Suppressor macrophage treated with lipopolysaccharide for 4 hours (primary cell): ENCODE data around the gene TFB2M.
"Not testable (repeated sequence)": the region's sequence is repeated elsewhere in the genome, so short reads cannot be mapped to it uniquely, and the experiment has no call there.

Experiments used
- DNase-seq: peaks from one replicate; pipeline ENCODE4 v3.0.0-alpha.2; 2020

Gene TFB2M

DNA sequence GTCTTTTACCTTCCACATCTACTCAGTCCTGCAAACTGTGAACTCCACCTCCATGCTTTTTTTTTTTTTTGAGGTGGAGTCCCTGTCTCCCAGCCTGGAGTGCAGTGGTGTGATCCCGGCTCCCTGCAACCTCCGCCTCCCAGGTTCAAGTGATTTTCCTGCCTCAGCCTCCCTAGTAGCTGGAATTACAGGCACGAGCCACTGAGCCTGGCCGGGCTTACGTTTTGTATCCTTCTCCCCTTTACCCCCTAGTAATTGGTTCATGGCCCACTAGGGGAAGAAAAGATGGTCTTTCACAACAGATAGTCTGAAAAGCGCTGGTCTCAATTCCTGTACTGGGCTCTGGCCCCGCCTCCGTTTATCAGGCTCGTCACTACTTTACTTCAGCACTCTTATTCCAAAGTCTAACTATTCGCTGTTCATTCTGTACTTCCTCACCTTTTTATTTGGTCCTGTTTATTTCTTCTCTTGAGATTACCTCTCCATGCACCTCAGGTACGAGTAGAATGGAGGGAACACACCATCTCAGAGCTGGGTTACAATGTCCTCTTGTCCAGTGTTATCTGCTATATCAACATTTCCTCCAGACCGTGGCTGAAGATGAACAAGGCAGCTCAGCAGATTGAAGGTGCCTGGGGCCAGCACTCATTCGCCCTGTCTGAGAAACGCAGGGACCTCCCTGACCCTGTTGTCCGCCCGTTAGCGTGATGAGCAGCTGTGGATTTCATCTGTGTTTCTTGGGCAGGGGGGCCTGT, 16.4 kb upstream of the TFB2M start:
- peak; percentile 35 for DNase-seq

DNA sequence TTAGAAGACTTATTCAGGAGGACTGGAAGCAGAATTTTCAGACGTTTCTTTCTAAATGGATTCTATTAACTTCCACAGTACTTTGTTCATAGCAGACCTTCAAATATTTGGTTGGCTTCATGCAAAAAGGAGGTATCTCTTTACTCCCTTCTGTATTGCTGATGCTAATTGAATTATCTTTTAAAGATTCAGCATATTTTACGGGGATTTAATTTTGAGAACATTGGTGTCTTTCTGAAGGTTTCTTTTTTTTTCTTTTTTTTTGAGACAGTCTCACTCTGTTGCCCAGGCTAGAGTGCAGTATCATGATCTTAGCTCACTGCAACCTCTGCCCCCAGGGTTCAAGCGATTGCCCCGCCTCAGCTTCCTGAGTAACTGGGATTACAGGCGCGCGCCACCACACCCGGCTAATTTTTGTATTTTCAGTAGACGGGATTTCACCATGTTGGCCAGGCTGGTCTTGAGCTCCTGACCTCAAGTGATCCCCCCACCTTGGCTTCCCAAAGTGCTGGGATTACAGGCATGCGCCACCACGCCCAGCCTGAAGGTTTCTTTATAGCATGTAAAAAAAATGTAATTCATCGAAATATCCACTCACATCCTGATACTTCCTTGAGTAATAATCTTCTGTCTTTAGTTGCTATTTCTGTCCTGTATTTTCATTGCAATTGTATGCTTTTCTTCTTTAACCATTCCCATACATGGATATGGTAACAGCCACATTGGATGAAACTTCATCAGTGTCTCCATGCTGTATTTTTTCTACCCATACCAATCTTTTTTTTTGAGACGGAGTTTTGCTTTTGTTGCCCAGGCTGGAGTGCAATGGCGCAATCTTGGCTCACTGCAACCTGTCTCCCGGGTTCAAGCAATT, 14.7 kb upstream of the TFB2M start:
- no peak for DNase-seq

DNA sequence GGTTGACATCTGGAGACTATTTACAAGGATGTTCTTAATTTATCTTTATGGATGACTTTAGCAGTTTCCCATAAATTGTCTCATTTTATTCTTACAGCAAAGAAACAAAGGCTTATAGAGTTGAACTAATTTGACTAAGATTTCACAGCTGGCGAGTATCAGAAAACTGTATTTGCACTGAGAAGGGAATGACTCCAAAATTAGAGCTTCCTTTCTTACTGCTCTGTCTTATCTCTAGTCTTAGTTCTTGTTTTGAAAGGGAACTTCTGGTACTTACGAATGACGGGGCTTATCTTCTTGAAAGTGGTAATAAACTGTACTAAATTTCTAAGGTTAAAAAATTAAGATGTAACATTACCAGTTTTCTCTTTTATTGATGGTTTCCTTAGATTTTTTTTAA, 13.8 kb upstream of the TFB2M start:
- no peak for DNase-seq

DNA sequence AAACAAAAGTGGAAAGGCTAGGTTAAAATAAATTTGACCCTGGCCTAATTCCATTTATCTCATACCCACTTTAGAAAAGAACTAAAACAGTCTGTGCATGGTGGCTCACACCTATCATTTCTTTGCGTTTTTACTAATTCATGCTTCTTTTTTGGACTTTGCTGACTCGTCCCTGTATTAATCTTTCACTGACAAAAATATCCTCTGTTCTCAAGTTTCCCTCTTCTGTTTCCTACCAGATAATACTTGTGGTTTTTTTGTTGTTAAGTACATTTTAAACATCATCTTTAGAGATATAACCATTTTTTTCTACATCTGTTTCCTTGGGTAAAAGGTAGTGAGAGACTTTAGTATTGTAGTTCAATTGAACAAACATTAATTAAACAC, 11.7 kb upstream of the TFB2M start:
- DNase-seq = no peak

DNA sequence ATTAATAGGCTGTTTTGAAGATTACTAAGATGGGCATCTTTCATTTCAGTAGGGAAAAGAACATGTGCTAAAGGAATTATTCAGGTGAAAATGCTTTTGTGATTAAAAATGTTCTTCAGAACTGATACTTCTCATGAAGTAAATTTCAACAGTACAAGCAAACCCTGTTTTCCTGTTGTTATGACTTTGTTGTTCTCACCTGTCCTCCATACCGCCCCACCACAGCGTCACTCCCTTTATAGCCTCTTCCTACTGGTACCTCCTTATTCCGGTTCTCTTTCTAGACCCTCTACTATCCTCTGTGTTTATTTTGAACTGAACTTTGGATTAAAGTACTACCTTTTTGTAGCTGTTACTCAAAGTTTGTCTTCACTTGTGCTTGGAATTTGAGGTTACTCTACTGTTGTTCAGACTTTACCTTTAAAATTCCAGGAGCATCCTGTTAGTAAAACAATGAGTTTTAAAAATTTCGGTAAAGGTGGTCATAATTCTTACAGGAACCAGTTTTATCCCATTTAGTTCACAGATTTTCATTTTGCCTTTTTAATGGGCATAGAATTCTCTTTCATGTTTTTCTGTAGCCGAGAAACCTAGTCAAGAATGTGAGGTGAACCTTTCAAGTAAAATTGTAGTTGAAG, 11.1 kb upstream of the TFB2M start:
- no peak for DNase-seq

DNA sequence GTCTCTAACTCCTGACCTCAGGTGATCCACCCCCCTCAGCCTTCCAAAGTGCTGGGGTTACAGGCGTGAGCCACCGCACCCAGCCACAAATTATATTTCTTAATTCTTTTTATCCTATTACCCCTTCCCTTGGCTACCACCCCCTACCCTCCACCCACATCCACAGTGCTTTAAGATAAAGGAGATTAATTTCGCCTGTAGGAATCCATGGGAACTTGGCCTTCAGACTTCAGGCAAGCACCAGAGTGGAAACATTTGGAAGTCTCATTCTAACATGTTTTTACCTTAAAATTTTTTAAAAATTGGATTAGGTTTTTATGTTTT, 10.6 kb upstream of the TFB2M start:
- no peak for DNase-seq

DNA sequence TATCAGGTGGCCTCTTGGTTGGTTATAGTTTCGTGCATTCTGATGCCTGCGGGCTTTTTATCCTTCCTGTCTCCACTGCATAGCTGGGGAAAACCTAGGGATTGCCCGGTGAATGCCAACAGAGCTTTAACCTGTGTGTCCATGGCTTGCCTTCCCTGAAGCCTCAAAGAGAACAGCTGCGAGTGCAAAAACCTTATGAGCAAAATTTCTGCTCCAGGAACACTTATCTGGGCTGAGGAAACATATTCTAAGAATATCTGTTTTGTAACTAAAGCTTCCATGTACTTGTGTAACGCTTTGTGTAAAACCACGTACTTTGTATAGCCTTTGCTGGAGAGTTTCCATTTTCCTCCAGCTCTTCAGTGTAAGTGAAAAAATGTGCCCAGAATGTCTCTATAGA, 7.4 kb upstream of the TFB2M start:
- DNase-seq = peak; percentile 43

DNA sequence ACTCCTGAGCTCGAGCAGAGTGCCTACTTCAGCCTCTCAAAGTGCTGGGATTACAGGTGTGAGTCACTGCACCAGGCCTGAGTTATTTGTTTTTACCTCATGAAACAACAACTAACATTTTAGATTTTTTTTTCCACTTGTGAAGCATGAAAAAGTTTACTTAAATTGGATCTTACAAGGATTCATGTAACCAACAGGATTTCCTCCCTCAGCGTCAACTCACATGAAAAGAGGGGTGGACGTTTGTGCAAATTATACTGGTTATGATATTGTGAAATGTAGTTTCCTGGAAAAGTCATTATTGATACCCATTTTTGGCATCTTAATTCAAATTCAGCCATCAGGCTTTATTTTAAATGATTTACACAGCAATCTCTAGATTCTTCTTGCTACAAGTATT, 6.7 kb upstream of the TFB2M start:
- no peak for DNase-seq

DNA sequence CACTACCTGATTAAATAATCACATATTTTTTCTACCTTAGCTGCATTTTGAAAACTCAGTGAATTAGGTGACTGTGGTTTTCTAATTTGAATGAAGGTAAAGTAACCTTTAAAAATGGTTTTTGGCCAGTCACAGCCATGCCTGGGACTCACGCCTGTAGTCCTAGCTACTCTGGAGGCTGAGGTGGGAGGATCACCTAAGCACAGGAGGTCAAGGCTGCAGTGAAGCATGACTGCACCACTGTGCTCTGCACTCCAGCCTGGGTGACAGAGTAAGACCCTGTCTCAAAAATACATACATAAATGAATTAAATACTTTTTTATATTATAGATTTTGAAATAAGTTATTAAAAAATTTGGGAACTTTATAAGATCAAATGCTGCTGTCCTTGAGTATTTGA, 5.9 kb upstream of the TFB2M start:
- no peak for DNase-seq

DNA sequence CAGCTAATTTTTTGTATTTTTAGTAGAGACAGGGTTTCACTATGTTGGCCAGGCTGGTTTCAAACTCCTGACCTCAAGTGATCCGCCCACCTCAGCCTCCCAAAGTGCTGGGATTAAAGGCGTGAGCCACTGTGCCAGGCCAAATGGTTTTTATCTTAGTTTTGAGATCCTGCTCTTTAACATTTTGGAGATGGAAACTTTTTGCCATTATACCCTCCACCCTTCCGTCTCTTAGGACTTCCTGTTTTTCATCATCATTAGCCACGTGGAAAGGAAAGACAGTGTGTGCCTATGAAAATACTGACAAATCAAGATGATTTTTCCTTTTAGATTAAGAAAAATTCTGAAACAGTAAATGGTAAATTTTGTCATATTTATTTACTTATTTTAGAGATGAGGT, 5.2 kb upstream of the TFB2M start:
- DNase-seq = peak; percentile 64

DNA sequence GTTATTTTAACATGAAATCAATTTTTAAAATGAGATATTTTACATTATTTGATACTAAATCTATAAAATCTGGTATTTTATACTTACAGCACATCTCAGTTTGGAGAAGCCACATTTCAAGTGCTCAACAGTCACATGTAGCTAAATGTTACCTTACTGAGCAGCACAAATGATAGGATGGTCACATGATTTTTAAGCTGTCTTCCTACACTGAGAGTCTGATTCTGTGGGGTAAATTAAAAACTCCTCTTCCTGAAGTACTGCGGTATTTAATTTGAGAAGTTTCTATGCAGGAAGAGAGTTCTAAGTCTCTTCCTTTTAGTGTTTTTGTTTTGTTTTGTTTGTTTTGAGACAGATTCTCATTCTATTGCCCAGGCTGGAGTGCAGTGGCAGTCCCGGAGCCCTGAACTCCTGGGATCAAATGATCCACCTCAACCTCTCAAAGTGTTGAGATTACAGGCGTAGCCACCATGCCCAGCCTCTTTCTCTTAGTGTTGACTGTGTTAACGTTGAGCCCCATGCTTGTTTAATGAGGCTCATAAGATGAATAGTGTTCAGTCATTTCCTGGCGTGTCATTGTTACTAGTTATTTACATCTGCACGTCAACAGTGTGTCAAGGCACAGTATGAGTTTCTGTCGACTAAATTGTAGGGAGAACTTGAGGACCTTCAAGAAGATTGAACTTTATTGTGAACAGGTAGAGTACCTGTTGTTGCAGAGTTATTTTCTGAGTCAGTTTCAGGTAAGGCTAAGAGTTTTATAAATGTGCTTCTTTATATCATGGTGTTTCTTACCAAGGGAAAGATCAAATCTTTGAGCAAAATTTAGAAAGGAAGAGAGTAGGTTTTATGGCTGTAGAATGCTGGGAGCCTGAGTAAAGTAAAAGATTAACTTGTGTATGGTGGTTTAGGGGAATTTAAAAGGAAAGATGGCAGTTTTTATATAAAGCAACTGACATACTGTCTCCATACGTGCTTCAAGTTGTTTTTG, 3.5 kb upstream of the TFB2M start:
- peak; percentile 67 for DNase-seq

DNA sequence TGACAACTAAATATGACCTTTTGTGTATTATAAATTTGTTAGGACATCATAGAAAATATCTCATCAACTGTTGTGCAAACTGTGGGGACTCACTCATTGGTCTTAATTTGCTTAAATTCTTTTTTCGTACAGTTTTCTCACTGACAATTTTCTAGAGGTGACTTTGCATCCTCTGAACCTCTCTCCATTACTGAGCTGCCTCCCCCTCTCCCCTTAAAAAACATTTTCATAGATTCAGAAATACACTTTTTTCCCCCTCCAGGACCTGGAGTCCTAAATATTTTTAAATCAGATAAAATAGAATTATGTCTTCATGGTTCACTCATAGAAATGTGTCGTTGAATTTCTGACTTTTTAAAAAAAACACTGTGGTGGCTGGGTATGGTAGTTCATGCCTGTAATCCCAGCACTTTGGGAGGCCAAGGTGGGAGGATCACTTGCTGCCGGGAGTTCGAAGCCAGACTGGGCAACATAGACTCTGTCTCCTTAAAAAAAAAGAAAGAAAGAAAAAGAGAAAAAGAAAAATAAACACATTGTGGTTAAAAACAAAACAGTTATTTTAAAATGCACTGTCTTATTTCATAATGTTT, 1.7 kb upstream of the TFB2M start:
- no peak for DNase-seq

DNA sequence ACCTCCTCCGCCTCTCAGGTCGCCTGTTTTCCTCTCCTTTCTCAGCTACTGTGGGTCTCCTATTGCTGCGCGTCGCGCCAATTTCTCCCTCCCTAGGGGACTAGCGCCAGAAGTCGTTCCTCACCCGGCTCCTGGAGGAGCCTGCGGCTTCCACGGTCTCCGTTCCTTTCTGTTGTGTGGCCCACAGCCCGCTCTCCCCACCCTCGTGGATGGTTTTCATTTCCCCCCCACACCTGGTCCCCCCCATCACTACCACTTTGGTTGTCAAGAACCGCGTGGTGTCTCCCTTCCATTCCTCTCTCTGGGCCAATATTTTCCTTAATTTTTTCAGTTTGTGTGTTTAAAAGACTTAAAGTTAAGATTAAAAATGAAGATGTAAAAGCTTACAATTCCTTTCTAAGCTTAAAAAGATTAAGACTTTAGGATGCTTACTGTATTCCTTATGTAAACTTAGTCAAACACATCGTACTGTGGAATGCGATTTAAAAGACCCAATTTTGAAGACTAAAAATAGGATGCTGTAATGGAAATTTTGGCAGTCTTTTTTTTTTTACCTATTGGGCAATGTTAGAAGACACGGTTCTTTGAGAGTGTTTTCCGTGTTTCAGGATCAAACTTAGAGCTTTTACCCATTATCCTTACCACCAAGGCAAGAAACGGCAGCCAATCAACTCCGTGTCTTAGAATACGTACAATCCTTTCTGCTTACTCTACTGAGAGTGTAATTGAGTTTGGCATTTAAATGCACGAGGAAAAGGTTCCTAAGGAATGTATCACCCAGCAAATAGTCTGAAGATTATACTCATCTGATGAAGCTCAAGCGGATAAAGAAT, 968 bp upstream of the TFB2M start:
- peak; percentile 38 for DNase-seq

DNA sequence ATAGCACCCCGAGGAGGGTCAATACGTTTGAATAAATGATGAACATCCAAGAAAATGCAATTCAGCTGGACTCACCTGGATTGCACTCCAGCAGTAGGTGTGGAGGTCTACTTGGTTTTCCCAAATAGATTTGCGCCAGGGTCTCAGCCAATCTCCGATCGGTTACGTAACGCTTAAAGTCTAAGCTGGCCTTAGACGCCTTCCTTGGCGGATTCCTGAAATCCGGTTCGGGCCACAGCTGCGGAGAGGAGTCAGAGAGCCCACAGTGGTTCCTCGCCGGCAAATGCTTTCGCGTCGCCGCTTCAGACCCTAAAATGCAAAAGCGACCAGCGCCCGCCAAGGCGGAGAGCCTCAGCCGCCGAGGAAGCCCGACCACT, 322 bp downstream of the TFB2M start:
- peak; percentile 19 for DNase-seq

DNA sequence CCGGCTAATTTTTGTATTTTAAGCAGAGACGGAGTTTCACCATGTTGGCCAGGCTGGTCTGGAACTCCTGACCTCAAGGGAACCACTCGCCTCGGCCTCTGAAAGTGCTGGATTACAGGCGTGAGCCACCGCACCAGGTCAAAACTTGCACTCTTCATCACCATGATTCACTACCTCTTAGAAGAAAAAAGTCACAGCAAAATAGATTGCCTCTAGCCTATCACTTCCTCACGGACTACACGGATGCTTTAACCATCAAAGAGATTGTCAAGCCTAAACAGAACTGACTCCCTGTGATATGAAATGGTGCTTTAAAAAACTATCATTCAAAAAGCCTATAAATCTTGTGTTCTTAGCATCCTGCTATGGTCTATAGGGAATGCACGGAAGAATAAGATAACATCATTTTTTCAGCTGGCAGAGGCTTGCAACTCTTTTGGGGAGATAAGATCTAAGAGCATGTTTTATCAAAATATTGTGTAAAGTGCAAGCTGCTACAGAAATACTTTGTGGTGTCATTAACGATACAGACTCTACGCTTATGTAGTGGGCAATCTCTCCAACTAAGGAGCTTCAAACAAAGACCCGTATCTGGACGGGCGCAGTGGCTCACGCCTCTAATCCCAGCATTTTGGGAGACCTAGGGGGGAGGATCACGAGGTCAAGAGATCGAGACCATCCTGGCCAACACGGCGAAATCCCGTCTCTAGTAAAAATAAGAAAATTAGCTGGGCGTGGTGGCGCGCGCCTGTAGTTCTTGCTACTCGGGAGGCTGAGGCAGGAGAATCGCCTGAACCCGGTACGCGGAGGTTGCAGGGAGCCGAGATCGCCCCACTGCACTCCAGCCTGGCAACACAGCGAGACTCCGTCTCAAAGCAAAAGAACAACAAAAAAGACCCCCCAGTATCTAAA, 966 bp downstream of the TFB2M start:
- no peak for DNase-seq

DNA sequence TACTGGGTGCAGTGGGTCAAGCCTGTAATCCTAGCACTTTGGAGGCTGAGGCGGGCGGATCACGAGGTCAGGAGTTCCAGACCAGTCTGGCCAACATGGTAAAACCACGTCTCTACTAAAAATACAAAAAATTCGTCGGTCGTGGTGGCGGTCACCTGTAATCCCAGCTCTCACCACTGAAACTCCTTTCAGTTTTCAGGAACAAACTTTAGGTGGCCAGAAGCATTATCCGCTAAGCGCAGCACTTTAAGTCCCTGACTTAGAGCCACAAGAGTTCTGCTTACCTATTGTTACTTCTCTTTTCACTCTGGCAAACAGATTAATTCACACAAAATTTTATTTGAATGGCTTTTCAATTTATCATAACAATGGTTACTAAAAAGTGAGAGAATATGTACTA, 5.2 kb downstream of the TFB2M start:
- not testable (repeated sequence) for DNase-seq

DNA sequence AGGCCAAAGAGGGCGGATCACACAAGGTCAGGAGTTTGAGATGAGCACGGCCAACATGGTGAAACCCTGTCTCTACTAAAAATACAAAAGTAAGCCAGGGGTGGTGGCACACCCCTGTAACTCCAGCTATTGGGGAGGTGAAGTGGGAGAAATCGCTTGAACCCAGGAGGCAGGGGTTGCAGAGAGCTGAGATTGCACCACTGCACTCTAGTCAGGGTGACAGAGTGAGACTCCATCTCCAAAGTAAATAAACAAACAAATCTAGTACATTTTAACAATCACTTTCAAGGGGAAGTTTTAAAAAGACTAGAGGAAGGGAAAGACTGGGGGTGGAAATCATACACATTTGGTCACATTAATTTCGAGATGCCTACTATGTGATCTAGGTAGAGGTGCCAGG, 6.8 kb downstream of the TFB2M start:
- DNase-seq = no peak

DNA sequence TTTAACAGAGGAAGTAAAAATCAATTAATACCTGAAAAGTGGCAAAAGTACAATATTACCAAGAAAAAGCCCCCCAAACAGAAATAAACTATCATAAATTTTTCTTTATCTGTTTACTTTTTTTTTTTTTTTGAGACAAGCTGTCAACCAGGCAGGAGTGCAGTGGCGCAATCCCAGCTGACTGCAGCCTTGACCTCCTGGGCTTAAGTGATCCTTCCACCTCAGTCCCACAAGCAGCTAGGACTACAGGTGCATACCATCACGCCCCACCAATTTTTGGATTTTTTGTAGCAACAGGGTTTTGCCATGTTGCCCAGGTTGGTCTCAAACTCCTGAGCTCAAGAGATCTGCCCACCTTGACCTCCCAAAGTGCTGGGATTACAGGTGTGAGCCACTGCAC, 8.0 kb downstream of the TFB2M start:
- DNase-seq = no peak

DNA sequence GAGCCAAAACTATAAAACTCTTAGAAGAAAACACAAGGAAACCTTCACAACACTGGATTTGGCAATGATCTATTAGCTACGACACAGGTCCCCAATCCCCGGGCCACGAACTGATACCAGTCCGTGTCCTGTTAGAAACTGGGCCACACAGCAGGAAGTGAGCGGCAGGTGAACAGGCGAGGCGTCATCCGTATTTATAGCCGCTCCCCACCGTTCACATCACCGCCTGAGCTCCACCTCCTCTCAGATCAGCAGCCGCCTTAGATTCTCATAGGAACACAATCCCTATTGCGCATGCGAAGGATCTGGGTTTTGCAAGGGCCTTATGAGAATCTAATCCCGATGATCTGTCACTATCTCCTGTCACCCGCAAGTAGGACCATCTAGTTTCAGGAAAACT, 11.9 kb downstream of the TFB2M start:
- no peak for DNase-seq

DNA sequence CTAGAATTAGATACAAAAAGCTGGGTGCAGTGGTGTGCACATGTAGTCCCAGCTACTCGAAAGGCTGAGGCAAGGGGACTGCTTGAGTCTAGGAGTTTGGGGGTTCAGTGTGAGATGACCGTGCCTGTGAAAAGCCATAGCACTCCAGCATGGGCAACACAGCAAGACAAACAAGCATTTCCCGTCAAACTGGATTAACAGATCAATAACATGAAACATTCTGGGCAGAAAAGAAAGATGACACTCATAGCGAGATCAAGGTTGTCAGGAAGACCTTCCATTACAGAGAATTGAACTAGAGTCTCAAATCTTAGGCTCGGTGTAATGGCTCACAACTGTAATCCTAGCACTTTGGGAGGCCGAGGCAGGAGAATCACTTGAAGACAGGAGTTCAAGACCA, 14.0 kb downstream of the TFB2M start:
- DNase-seq = no peak
